HepG2 (cell line): ENCODE data around the gene POLRMT. TPM values are rescaled to one million over a fixed set of nuclear protein-coding genes. Genes with fewer than 3 reads are reported as not detected.

Experiments used
- ATAC-seq: fragments of 200-7000 bp; cut with Tn5 transposase; 3 replicates; pipeline ENCODE4 v1.9.1; 2020; ENCODE audit warnings: mild to moderate bottlenecking, moderate library complexity
- BruUV-seq: library from RNA; stranded (reverse); fragments of 400-500 nt; replicated peaks from 2 replicates; lab custom pipeline; 2021; lab: Mats Ljungman, UMichigan
- CTCF ChIA-PET: fragments of 300-600 bp; formaldehyde crosslinking; extraction: SDS; loops from one replicate; lab custom pipeline; 2021; ENCODE audit warnings: low total read pairs, inconsistent platforms, low intra/inter-chr PET ratio; lab: Yijun Ruan, JAX
- POLR2A ChIA-PET: fragments of 350-600 bp; sonication (Branson Sonifier 250); formaldehyde crosslinking; loops from one replicate; lab custom pipeline; 2020; ENCODE audit warnings: antibody characterized with exemption, inconsistent platforms; lab: Yijun Ruan, JAX
- DNase-seq: peaks from one replicate; pipeline ENCODE4 v3.0.0-alpha.2; 2015; ENCODE audit warnings: low spot score
- FAIRE-seq: peaks from 3 replicates; lab custom pipeline; 2011; peaks lifted over from hg19 to GRCh38; lab: Jason Lieb, UNC
- H2AFZ ChIP-seq: one replicate; pipeline ENCODE4 v1.6.1; 2011; ENCODE audit warnings: low read length, inconsistent platforms
- H3K27ac ChIP-seq: fragments of 300-600 bp; 3 replicates; pipeline ENCODE4 v1.8.0; 2011; ENCODE audit warnings: mixed run types, mild to moderate bottlenecking, mixed read lengths, low read length, inconsistent platforms; ENCODE audit not compliant: insufficient read depth; ENCODE audit errors: extremely low read length
- H3K27me3 ChIP-seq, 2 experiments: fragments of 200-600 bp in 1 of 2; 2 replicates in 1 of 2; 3 replicates in 1 of 2; pipeline versions ENCODE4 v1.6.0 to v1.8.0; 2011; ENCODE audit warnings: low read length in 2 of 2, mild to moderate bottlenecking in 2 of 2, moderate library complexity in 2 of 2, inconsistent platforms in 1 of 2; ENCODE audit not compliant: insufficient read depth in 2 of 2, control insufficient read depth in 1 of 2
- H3K36me3 ChIP-seq, 2 experiments: fragments of 200-600 bp in 1 of 2; replicated peaks in 1 of 2; 2 replicates in 1 of 2; 3 replicates in 1 of 2; pipeline versions ENCODE4 v1.5.1 to v1.8.0; 2011; ENCODE audit warnings: low read length in 2 of 2, inconsistent platforms in 1 of 2; ENCODE audit not compliant: insufficient read depth in 2 of 2, control insufficient read depth in 1 of 2
- H3K4me1 ChIP-seq: 2 replicates; pipeline ENCODE4 v1.5.1; 2012; ENCODE audit warnings: low read length, inconsistent platforms; ENCODE audit not compliant: insufficient read depth
- H3K4me2 ChIP-seq: 2 replicates; pipeline ENCODE4 v1.6.0; 2011; ENCODE audit warnings: low read depth, low read length, inconsistent platforms
- H3K4me3 ChIP-seq, 3 experiments: fragments of 200-600 bp in 1 of 3; sonication (generic), shearing (Covaris generic) in 1 of 3; replicated peaks in 1 of 3; 2 replicates each; pipeline ENCODE4 v1.5.1; 2011 to 2016; ENCODE audit warnings: low read length in 3 of 3, inconsistent platforms in 2 of 3, low read depth in 2 of 3, mild to moderate bottlenecking in 2 of 3, control low read depth in 1 of 3, mixed read lengths in 1 of 3; ENCODE audit not compliant: insufficient read depth in 1 of 3
- H3K79me2 ChIP-seq: one replicate; pipeline ENCODE4 v1.6.1; 2011; ENCODE audit warnings: low read length, inconsistent platforms; ENCODE audit not compliant: insufficient read depth
- H3K9ac ChIP-seq: 2 replicates; pipeline ENCODE4 v1.6.0; 2011; ENCODE audit warnings: mild to moderate bottlenecking, low read depth, low read length, inconsistent platforms; ENCODE audit not compliant: insufficient read depth
- H3K9me3 ChIP-seq: 2 replicates; pipeline ENCODE4 v1.5.1; 2012; ENCODE audit warnings: mild to moderate bottlenecking, low read length
- H4K20me1 ChIP-seq: 2 replicates; pipeline ENCODE4 v1.6.0; 2011; ENCODE audit warnings: inconsistent platforms, mild to moderate bottlenecking, low read length, moderate library complexity; ENCODE audit not compliant: insufficient read depth
- AKAP8 ChIP-seq: sonication (generic); formaldehyde crosslinking; IDR thresholded peaks from 2 replicates; pipeline ENCODE4 v1.5.1; 2020; ENCODE audit warnings: mild to moderate bottlenecking, missing genetic modification reagents
- GABPB1 ChIP-seq: IDR thresholded peaks from 2 replicates; pipeline ENCODE4 v1.6.1; 2016; ENCODE audit warnings: mild to moderate bottlenecking, missing genetic modification reagents, moderate library complexity, missing compliant biosample characterization
- HNF4A ChIP-seq: sonication (generic); formaldehyde crosslinking; IDR thresholded peaks from 2 replicates; pipeline ENCODE4 v1.4.0; 2020; ENCODE audit warnings: missing genetic modification reagents
- KAT2B ChIP-seq: fragments of 150-350 bp; IDR thresholded peaks from 2 replicates; pipeline ENCODE4 v1.6.1; 2014; ENCODE audit warnings: low read depth, low read length, borderline replicate concordance
- RBFOX2 ChIP-seq: fragments of 200-400 bp; formaldehyde crosslinking; IDR thresholded peaks from 2 replicates; pipeline ENCODE4 v1.6.1; 2017; ENCODE audit warnings: low read depth, mild to moderate bottlenecking, low read length
- RBM22 ChIP-seq: fragments of 200-400 bp; formaldehyde crosslinking; optimal IDR thresholded peaks from 2 replicates; pipeline ENCODE3; 2017; ENCODE audit warnings: mild to moderate bottlenecking, low read length, moderate library complexity
- SRSF1 ChIP-seq: fragments of 200-400 bp; formaldehyde crosslinking; optimal IDR thresholded peaks from 2 replicates; pipeline ENCODE3; 2017; ENCODE audit warnings: mild to moderate bottlenecking, low read depth, low read length, moderate library complexity
- WGBS: methylation state at CpG from one replicate; pipeline ENCODE4 v1.1.6; 2017; ENCODE audit warnings: low lambda C conversion rate; 5-methylcytosine and 5-hydroxymethylcytosine counted together
- in situ Hi-C: cut with HindIII; loops from 2 replicates; pipeline ENCODE4 v1.10.0; 2017; ENCODE audit warnings: low pct_unique_long_range_greater_than_20kb; ENCODE audit not compliant: extremely low pct_ligation_motif_present
- intact Hi-C: fragments of 100-400 bp; cut with micrococcal nuclease; formaldehyde crosslinking; loops from one replicate; pipeline ENCODE4 v1.10.0; 2022; ENCODE audit not compliant: unreplicated experiment
- polyA plus RNA-seq, 8 experiments: library from polyadenylated mRNA; depleted of rRNA in 3 of 8; stranded (reverse) in 7 of 8; unstranded in 1 of 8; fragments of >200 nt; fragmentation: Illumina TruSeq in 4 of 8; extraction: Trizol in 4 of 8; gene quantifications; 2 replicates each; pipeline versions ENCODE4 v1.2.1 to v1.2.3, GENCODE V29; 2011 to 2016; ENCODE audit warnings: low read depth in 4 of 8, missing spikeins in 1 of 8, mixed read lengths in 1 of 8; ENCODE audit not compliant: insufficient read depth in 1 of 8
- total RNA-seq, 5 experiments: library from RNA; depleted of rRNA; stranded (reverse); fragments of >200 nt; fragmentation: Illumina TruSeq; extraction: Trizol; gene quantifications; 2 replicates each; pipeline ENCODE4 v1.2.3, GENCODE V29; 2016; ENCODE audit warnings: low read depth in 1 of 5
- TF ChIP-seq, protein P1 (sequence below): IDR thresholded peaks from 2 replicates; pipeline ENCODE4 v1.6.1; 2012; ENCODE audit warnings: inconsistent platforms
- TF ChIP-seq, protein P2 (sequence below): IDR thresholded peaks from 2 replicates; pipeline ENCODE4 v1.6.1; 2016; ENCODE audit warnings: low read depth, borderline replicate concordance
- TF ChIP-seq, protein P3 (sequence below): sonication (generic); formaldehyde crosslinking; IDR thresholded peaks from 2 replicates; pipeline ENCODE4 v1.4.0; 2020; ENCODE audit warnings: mild to moderate bottlenecking, missing genetic modification reagents
- TF ChIP-seq, protein P4 (sequence below): sonication (generic); formaldehyde crosslinking; IDR thresholded peaks from 2 replicates; pipeline ENCODE4 v1.8.0; 2023; ENCODE audit warnings: mild to moderate bottlenecking, missing genetic modification reagents

POLRMT gene
- total and polyA plus RNA-seq, 2 of the 13 experiments (the other 11 are each of a cell fraction or from before 2014, with no cell fraction given) = 78.0 to 101 TPM

DNA sequence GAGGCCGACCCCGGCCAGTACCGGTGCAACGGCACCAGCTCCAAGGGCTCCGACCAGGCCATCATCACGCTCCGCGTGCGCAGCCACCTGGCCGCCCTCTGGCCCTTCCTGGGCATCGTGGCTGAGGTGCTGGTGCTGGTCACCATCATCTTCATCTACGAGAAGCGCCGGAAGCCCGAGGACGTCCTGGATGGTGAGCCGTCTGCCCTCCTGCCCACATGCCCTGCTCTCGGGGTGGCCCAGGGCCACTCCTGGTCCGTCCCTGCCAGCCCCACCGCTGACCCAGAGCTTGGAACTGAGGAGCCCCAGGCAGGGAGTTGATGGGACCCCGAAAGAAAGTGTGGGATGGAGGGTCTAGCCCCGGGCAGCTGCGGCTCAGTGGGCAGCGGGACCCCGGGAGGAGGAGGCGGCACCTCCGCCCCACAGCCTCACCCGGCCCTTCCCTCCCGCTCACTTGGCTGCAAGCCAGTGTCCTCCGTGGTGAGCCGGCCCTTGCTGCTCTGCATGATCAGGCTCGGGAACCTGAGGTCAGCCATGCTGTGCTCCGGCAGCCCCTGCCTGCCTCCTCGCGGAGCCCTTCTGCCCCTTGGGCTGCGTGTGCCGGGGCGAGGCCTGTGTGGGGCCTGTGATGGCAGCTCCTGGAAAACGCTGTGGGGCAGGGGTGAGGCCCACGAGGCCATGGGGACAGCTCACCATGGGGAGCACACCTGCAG is 51.8 kb downstream of the POLRMT start (continued):
- TF ChIP-seq, protein P1, sequence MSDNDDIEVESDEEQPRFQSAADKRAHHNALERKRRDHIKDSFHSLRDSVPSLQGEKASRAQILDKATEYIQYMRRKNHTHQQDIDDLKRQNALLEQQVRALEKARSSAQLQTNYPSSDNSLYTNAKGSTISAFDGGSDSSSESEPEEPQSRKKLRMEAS = no peak
- TF ChIP-seq AKAP8 (CRISPR knock-in tag) (peak; percentile 9; the same call in 1 of the 2 replicates), SRSF1 (no peak), KAT2B (no peak), GABPB1 (0 out of 2 replicates have a peak, but pooled peaks have one; percentile 13), RBM22 (peak; percentile 67)

DNA sequence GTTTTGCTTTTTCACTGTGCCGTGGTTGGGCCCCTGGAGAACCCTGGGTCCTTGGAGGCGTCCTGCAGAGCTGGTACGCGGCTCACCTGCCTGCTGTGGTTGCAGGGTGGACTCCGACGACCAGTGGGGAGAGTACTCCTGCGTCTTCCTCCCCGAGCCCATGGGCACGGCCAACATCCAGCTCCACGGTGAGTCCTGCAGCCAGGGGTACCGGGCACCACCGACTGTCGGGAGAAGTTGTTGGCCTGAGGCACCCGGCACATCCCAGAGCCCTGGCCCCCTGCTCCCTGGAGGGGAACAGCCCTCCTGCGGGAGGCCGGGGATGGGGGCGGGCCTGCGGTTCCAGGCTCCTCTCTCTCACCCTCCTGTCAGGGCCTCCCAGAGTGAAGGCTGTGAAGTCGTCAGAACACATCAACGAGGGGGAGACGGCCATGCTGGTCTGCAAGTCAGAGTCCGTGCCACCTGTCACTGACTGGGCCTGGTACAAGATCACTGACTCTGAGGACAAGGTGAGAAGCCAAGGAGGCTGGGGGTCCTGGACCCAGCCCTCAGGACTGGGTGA is 53.0 kb downstream of the POLRMT start:
- Histone ChIP-seq H3K9me3 (no peaks in the 10 kb centered on the region), H3K9ac (no peak overlapping the region), H3K36me3 (peaks cover 35 to 39% of the 10 kb centered on the region in 2 experiments; a peak in 4 of 5 replicates), H4K20me1 (peaks cover 81% of the 10 kb centered on the region), H2AFZ (no peak overlapping the region), H3K4me2 (no peak overlapping the region), H3K79me2 (peaks cover 43% of the 10 kb centered on the region), H3K4me1 (peaks cover 16% of the 10 kb centered on the region), H3K27ac (no peak overlapping the region), H3K27me3 (no peaks in the 10 kb centered on the region), H3K4me3 (no peak overlapping the region)
- TF ChIP-seq, protein P2, sequence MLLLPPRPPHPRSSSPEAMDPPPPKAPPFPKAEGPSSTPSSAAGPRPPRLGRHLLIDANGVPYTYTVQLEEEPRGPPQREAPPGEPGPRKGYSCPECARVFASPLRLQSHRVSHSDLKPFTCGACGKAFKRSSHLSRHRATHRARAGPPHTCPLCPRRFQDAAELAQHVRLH = no peak
- TF ChIP-seq, protein P3, sequence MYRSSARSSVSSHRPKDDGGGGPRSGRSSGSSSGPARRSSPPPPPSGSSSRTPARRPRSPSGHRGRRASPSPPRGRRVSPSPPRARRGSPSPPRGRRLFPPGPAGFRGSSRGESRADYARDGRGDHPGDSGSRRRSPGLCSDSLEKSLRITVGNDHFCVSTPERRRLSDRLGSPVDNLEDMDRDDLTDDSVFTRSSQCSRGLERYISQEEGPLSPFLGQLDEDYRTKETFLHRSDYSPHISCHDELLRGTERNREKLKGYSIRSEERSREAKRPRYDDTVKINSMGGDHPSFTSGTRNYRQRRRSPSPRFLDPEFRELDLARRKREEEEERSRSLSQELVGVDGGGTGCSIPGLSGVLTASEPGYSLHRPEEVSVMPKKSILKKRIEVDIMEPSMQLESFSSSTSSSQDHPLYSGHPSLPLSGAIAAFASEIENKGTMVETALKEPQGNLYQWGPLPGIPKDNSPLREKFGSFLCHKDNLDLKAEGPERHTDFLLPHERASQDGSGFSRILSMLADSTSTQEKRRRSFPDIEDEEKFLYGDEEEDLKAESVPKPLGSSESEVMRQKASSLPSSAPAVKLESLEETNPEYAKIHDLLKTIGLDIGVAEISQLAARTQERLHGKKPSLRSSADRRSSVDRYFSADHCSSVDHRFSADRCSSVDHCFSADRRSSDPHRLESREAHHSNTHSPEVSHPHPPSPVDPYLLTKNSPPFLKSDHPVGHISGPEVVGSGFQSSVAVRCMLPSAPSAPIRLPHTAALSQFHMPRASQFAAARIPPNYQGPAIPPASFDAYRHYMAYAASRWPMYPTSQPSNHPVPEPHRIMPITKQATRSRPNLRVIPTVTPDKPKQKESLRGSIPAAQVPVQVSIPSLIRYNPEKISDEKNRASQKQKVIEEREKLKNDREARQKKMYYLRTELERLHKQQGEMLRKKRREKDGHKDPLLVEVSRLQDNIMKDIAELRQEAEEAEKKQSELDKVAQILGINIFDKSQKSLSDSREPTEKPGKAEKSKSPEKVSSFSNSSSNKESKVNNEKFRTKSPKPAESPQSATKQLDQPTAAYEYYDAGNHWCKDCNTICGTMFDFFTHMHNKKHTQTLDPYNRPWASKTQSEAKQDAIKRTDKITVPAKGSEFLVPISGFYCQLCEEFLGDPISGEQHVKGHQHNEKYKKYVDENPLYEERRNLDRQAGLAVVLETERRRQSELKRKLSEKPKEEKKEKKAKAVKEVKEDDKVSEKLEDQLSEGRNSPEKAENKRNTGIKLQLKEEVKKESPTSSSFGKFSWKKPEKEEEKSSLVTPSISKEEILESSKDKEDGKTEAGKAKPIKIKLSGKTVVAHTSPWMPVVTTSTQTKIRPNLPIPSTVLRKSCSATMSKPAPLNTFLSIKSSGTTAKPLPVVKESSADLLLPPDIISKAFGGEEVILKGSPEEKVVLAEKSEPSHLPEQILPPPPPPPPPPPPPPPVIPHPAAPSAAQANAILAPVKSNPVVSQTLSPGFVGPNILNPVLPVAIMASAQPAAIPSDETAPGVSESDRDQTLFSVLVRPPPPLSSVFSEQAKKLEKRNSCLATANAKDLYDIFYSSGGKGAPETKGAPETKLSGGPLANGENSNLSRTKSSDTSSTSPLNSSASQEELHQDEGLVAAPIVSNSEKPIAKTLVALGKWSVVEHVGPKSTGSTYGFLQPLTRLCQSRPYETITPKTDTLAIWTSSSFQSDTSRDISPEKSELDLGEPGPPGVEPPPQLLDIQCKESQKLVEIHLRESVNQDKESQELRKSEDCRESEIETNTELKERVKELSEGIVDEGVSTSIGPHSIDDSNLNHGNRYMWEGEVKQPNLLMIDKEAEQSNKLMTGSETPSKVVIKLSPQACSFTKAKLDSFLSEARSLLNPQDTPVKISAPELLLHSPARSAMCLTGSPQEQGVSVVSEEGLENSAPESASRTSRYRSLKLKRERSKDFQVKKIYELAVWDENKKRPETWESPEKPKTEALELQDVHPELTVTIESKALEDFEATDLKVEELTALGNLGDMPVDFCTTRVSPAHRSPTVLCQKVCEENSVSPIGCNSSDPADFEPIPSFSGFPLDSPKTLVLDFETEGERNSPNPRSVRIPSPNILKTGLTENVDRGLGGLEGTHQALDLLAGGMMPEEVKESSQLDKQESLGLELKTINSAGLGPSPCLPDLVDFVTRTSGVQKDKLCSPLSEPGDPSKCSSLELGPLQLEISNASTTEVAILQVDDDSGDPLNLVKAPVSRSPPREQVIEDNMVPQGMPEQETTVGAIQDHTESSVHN (CRISPR knock-in tag) = no peak
- TF ChIP-seq RBFOX2 = peak; percentile 33; the same call in 1 of the 2 replicates
- TF ChIP-seq HNF4A (CRISPR knock-in tag) = no peak
- TF ChIP-seq, protein P4, sequence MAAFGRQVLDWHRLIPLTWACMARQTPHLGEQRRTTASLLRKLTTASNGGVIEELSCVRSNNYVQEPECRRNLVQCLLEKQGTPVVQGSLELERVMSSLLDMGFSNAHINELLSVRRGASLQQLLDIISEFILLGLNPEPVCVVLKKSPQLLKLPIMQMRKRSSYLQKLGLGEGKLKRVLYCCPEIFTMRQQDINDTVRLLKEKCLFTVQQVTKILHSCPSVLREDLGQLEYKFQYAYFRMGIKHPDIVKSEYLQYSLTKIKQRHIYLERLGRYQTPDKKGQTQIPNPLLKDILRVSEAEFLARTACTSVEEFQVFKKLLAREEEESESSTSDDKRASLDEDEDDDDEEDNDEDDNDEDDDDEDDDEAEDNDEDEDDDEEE (CRISPR knock-in tag) = no peak
- FAIRE-seq (no peak), DNase-seq (no peak), ATAC-seq (no peak)
- WGBS = 90% methylated on average over 15 of the region's 22 CpGs
- in situ Hi-C loops = loop anchor here (10.0 kb wide), 1 partner anchor 154 kb away; no protein-coding TSS in a partner anchor
- intact Hi-C loops = loop anchor here (10.0 kb wide), 1 partner anchor 84 kb away; the partner anchor contains the start of gene RNF126
- CTCF ChIA-PET = no interaction called here
- POLR2A ChIA-PET = no interaction called here
- BruUV-seq = no TSS peak
